GM18868 (cell line): ENCODE measurements around the gene UBE2N.
"Not testable (repeated sequence)": the region's sequence is repeated elsewhere in the genome, so short reads cannot be mapped to it uniquely, and the experiment has no call there.

Source experiments
- ATAC-seq: cut with Tn5 transposase; IDR thresholded peaks from one replicate; pipeline ENCODE4 v1.9.1; 2021; ENCODE audit warnings: mild to moderate bottlenecking, moderate library complexity; ENCODE audit not compliant: unreplicated experiment

The UBE2N gene

GRCh38 chr12:93415723-93416464, 25.9 kb downstream of the UBE2N start:
- peak; percentile 59 for ATAC-seq

GRCh38 chr12:93413064-93413463, 28.7 kb downstream of the UBE2N start:
- no peak for ATAC-seq

GRCh38 chr12:93412396-93412795, 29.4 kb downstream of the UBE2N start:
- not testable (repeated sequence) for ATAC-seq

GRCh38 chr12:93411060-93411459, 30.7 kb downstream of the UBE2N start:
- not testable (repeated sequence) for ATAC-seq

GRCh38 chr12:93409343-93410187, 32.2 kb downstream of the UBE2N start:
- not testable (repeated sequence) for ATAC-seq

- no peak for ATAC-seq
Observed at GRCh38 chr12:93408813-93409212, 32.9 kb downstream of the UBE2N start.

- ATAC-seq = no peak
Observed at GRCh38 chr12:93407963-93408283, 33.8 kb downstream of the UBE2N start.

- no peak for ATAC-seq
Observed at GRCh38 chr12:93407054-93407962, 34.4 kb downstream of the UBE2N start.

- ATAC-seq = no peak
Observed at GRCh38 chr12:93404961-93405849, 36.5 kb downstream of the UBE2N start.

GRCh38 chr12:93403988-93404803, 37.6 kb downstream of the UBE2N start:
- no peak for ATAC-seq

GRCh38 chr12:93402333-93403311, 39.1 kb downstream of the UBE2N start:
- no peak for ATAC-seq

GRCh38 chr12:93399183-93399863, 42.4 kb downstream of the UBE2N start:
- peak; percentile 91 for ATAC-seq

GRCh38 chr12:93397412-93397811, 44.3 kb downstream of the UBE2N start:
- no peak for ATAC-seq

GRCh38 chr12:93393425-93393824, 48.3 kb downstream of the UBE2N start:
- no peak for ATAC-seq

- ATAC-seq = peak; percentile 50
Observed at GRCh38 chr12:93390549-93391297, 51.0 kb downstream of the UBE2N start.

- ATAC-seq = no peak
Observed at GRCh38 chr12:93390031-93390430, 51.7 kb downstream of the UBE2N start.

- peak; percentile 46 for ATAC-seq
Observed at GRCh38 chr12:93387780-93388179, 54.0 kb downstream of the UBE2N start.
